GM12891 (cell line): ENCODE data around the gene LMNTD2.

Source experiments
- POLR2A ChIP-seq: IDR thresholded peaks from 2 replicates; pipeline ENCODE4 v1.6.1; 2011; ENCODE audit warnings: low read depth, low read length, control low read depth
- POLR2AphosphoS5 ChIP-seq: IDR thresholded peaks from 2 replicates; pipeline ENCODE4 v1.6.1; 2011; ENCODE audit warnings: low read depth, low read length, control low read depth
- SPI1 ChIP-seq: IDR thresholded peaks from 2 replicates; pipeline ENCODE4 v1.6.1; 2011; ENCODE audit warnings: low read depth, low read length, control low read depth
- TAF1 ChIP-seq: IDR thresholded peaks from 2 replicates; pipeline ENCODE4 v1.6.1; 2011; ENCODE audit warnings: low read depth, low read length, control low read depth

GRCh38 chr11:571802-572185 is 11.3 kb upstream of the LMNTD2 start:
- TF ChIP-seq POLR2AphosphoS5, result no peak
- no peak for TF ChIP-seq POLR2A
- TF ChIP-seq SPI1, result no peak
- TF ChIP-seq TAF1, result no peak
